ENCODE measurements around the gene TSPAN10. TPM values are rescaled to one million over a fixed set of nuclear protein-coding genes. Genes with fewer than 3 reads are reported as not detected.

TSPAN10 gene
- total and polyA plus RNA-seq, 9 of the 15 experiments (the other 6 are each of a cell fraction or from before 2014, with no cell fraction given), result 0.05 to 0.31 (median 0.13) TPM; not detected in 1

GRCh38 chr17:81635973-81636504 lies 957 bp upstream of the TSPAN10 start (continued):
- no peak for TF ChIP-seq ZNF512 (tag; IDR thresholded peaks at IDR 0.05)
- TF ChIP-seq ZNF175 (CRISPR knock-in tag; IDR thresholded peaks at IDR 0.05; ENCODE audit: low read depth), result no peak
- TF ChIP-seq CBX3 (IDR thresholded peaks at IDR 0.05; ENCODE audit: borderline replicate concordance in 1 of 2, low read length in 2 of 2), result no peak
- TF ChIP-seq ZNF717 (CRISPR knock-in tag; IDR thresholded peaks at IDR 0.05), result no peak
- no peak for TF ChIP-seq ARID3A (IDR thresholded peaks at IDR 0.05; ENCODE audit: borderline replicate concordance, low read depth, low read length)
- no peak for TF ChIP-seq CBX8 (IDR thresholded peaks at IDR 0.05; ENCODE audit: borderline replicate concordance, extremely low read depth, low read depth, low read length, poor library complexity, severe bottlenecking)
- peak; percentile 40; the same call in 1 of the 2 replicates for TF ChIP-seq BCOR (IDR thresholded peaks at IDR 0.05)
- TF ChIP-seq ASH1L (IDR thresholded peaks at IDR 0.05; ENCODE audit: borderline replicate concordance, low read depth, partially characterized antibody), result peak; percentile 22
- no peak for TF ChIP-seq HOXB6 (CRISPR knock-in tag; IDR thresholded peaks at IDR 0.05; ENCODE audit: borderline replicate concordance)
- no peak for TF ChIP-seq ARNT (IDR thresholded peaks at IDR 0.05)
- peak; percentile 30; the same call in 1 of the 2 replicates for TF ChIP-seq JUND (IDR thresholded peaks at IDR 0.05; ENCODE audit: borderline replicate concordance, low read depth, low read length)
- TF ChIP-seq JUND (tag; IDR thresholded peaks at IDR 0.05; ENCODE audit: borderline replicate concordance, low read depth, low read length), result no peak
- no peak for TF ChIP-seq MED1 (CRISPR knock-in tag; IDR thresholded peaks at IDR 0.05; ENCODE audit: borderline replicate concordance)
- peak; percentile 28 for TF ChIP-seq NFE2 (IDR thresholded peaks at IDR 0.05; ENCODE audit: low read depth)
- no peak for TF ChIP-seq NFE2L1 (tag; IDR thresholded peaks at IDR 0.05; ENCODE audit: borderline replicate concordance, low read depth)
- no peak for TF ChIP-seq SMARCA4 (IDR thresholded peaks at IDR 0.05)
- TF ChIP-seq SMAD1 (IDR thresholded peaks at IDR 0.05; ENCODE audit: low read depth, low read length, partially characterized antibody), result no peak
- peak; percentile 11 for TF ChIP-seq GTF3C2 (IDR thresholded peaks at IDR 0.05; ENCODE audit: borderline replicate concordance, extremely low read depth, insufficient read length)
- TF ChIP-seq FOXO4 (CRISPR knock-in tag; IDR thresholded peaks at IDR 0.05), result no peak
